HG02840 (cell line): ENCODE data around the gene TMEM234.
"Not testable (repeated sequence)": the region's sequence is repeated elsewhere in the genome, so short reads cannot be mapped to it uniquely, and the experiment has no call there.

Experiments used
- ATAC-seq: cut with Tn5 transposase; IDR thresholded peaks from one replicate; pipeline ENCODE4 v1.9.1; 2021; ENCODE audit warnings: mild to moderate bottlenecking, moderate library complexity, moderate number of reproducible peaks; ENCODE audit not compliant: unreplicated experiment, low FRiP score

TMEM234 gene

GRCh38 chr1:32221980-32222755, at the start of gene TMEM234, which contains the start of gene EIF3I:
TSS of gene TMEM234 (minus strand) at chr1:32222353. CDS start at chr1:32222322, 31 bp downstream.
TSS of gene EIF3I (plus strand) at chr1:32222407. CDS start at chr1:32222442, 35 bp downstream.
- peak; percentile 91 for ATAC-seq

- no peak for ATAC-seq
Measured at GRCh38 chr1:32269744-32270143, 47.6 kb upstream of the TMEM234 start.

- no peak for ATAC-seq
Measured at GRCh38 chr1:32266921-32267591, 44.9 kb upstream of the TMEM234 start.

- ATAC-seq = no peak
Measured at GRCh38 chr1:32265846-32266245, 43.7 kb upstream of the TMEM234 start.

GRCh38 chr1:32263744-32264143, 41.6 kb upstream of the TMEM234 start:
- ATAC-seq = no peak

DNA sequence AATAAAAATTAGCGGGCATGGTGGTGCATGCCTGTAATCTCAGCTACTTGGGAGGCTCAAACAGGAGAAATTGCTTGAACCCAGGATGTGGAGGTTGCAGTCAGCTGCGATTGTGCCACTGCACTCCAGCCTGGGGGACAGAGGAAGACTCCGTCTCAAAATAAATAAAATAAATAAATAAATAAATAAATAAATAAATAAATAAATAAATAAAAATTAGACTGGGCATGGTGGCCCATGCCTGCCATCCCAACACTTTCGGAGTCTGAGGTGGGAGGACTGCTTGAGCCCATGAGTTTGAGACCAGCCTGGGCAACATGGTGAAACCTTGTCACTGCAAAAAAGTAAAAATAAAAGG, 41.1 kb upstream of the TMEM234 start:
- ATAC-seq = not testable (repeated sequence)

DNA sequence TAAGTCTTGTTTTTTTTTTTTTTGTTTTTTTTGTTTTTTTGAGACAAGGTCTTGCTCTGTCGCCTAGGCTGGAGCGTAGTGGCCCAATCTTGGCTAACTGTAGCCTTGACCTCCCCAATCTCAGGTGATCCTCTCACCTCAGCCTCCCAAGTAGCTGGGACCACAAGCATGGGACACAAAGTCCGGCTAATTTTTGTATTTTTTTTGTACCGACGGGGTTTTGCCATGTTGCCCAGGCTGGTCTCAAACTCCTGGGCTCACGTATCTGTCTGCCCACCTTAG, 35.0 kb upstream of the TMEM234 start:
- no peak for ATAC-seq

GRCh38 chr1:32256473-32257226, 34.5 kb upstream of the TMEM234 start:
- no peak for ATAC-seq

DNA sequence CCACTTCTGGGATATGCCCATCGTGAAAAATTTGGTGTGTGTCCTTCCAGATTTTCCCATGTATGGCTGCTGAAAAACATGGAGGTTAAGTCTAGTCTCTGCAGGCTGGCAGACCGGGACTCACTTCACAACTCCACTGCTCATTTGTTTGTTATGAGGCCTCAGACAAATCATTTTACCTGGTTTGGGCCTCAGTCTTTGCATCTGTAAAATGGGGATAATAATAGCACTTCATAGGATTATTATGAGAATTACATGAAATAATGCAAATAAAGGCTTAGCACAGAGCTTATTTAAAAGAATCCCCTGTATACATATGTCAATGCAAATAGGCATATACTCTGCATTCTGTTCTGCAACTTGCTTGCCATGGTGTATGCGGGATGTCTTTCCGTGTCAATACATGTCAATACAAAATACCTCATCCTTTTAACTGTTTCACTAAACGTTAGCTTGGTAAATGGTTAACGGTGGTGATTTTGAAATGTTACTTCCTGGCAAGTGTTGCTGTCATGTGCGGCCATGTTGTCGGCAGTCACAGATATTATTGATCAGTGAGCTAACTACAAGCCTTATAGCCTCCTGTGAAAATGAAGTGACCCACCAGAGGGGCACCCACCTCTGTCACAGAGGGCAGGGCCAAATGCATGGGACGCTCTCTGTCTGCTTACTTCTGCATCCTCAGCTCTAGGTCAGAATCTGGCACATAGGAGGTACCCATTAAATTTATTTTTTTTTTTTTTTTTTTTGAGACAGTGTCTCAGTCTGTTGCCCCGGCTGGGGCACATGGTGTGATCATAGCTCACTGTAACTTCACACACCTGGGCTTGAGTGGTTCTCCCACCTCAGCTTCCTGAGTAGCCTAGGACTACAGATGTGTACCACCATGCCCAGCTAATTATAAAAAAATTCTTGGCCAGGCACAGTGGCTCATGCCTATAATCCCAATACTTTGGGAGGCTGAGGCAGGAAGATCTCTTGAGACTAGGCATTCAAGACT, 33.2 kb upstream of the TMEM234 start:
- ATAC-seq = no peak

- no peak for ATAC-seq
Measured at GRCh38 chr1:32250893-32251716, 29.0 kb upstream of the TMEM234 start, which contains the start of gene LCK. TSS of gene LCK (plus strand) at chr1:32251265. CDS start at chr1:32274330, 23,065 bp downstream.

GRCh38 chr1:32249831-32250525, 27.8 kb upstream of the TMEM234 start:
- ATAC-seq = peak; percentile 50

- no peak for ATAC-seq
Measured at GRCh38 chr1:32247983-32248889, 26.1 kb upstream of the TMEM234 start.

GRCh38 chr1:32247452-32247851, 25.3 kb upstream of the TMEM234 start:
- no peak for ATAC-seq

GRCh38 chr1:32246888-32247273, 24.7 kb upstream of the TMEM234 start, which contains the start of gene FAM167B:
TSS of gene FAM167B (plus strand) at chr1:32247222. CDS start at chr1:32247422, 200 bp downstream.
- ATAC-seq = no peak

DNA sequence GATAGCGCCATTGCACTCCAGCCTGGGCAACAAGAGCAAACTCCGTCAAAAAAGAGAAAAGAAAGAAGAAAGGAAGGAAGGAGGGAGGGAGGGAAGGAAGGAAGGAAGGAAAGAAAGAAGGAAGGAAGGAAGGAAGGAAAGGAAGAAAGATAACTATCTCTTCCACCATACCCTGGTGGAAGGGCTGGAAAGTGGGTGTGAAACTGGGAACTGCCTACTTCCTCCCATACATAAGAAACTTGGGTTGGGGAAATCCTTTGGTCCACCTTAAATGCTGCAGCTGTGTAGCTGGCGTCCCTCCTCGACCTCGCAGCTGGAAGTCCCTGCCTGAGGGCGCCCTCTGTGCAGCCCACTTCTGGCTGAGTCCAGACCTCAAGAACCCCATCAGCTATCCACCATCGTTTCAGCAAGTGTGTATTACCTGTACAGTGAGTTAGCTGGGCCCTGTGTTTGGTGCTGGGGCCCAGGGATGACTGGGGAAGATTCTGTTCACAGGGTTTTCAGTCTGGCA, 20.2 kb upstream of the TMEM234 start:
- no peak for ATAC-seq

- no peak for ATAC-seq
Measured at GRCh38 chr1:32241001-32241763, 19.0 kb upstream of the TMEM234 start.
